Activated gamma-delta T cell treated with anti-CD3 and anti-CD28 coated beads, Interleukin-2, amount 50 U/mL, for 16 hours (primary cell): ENCODE results near the gene KCNJ6.

Experiments
- DNase-seq: peaks from one replicate; pipeline ENCODE4 v3.0.0-alpha.2; 2020; ENCODE audit warnings: low read depth

The KCNJ6 gene

DNA sequence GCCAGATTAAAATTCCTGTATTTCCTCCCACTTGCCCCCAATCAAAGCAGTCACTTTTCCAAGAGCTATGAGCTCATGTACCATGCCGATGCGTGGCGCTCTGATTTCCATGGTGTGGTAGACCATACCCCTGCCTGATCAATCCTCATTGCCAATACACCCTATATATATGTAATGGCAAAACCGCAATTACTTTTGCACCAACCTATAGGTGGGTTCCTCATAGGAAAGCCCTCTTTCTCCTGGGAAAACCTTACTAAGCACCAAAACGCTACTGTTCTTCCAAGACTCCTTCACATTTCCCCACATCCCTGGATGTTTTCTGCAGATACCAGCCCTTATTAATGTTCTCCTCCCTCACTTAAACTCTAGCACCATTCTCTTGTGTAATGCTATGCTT, 11.0 kb downstream of the KCNJ6 start:
- DNase-seq: no peak

DNA sequence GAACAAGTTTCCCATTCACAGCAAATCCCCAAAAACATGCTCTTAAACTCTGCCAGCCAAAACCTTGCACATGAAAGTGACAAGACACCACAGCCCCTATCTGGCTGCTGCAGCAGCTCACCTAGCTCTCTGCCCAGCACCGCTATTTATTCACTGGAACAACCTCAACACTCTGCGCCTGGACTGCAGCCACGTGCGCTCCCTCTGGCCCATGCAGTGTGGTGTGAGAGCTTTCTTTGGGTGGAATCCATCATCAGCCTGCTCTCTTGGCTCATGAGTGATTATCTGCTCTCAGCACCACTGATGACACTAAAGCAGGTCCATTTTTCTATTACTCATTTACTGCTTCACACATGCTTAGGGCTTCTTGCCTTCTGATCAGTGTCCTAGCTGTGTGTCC, 11.4 kb downstream of the KCNJ6 start:
- DNase-seq: no peak

DNA sequence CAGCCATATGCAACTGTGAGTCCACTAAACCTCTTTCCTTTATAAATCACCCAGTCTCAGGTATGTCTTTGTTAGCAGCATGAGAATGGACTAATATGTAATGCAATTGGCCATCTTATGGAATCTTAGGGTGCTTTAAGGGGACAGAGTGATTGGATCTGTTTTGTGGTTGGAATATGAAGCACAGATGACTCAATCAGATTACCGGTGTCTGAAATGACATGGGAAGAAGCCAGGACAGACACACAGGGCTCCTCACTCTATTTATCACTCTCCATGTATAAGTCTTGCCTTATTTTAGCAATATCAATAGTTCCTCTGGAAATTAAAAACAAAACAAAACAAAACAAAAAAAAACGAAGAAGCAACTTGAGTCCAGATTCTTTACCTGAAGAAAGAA, 12.9 kb downstream of the KCNJ6 start:
- no peak for DNase-seq

DNA sequence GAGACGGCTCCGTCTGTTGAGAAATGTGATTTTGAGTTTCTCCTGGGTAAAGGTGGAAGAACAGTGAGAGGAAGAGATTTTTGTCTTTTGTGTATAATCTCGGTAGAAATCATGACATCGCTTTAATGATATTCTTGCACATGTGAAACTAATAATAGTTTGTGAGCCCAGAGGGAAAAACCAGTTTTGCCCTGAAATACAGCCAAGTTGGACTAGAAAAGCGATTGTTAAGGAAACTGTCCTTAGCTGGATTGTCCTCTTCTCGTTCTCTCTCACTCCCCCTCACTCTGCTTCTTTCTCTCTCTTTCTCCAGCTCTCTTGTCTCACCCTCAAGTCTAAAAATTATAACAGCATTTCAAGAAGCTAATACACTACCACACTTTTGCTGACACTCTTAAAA, 17.1 kb downstream of the KCNJ6 start:
- no peak for DNase-seq

DNA sequence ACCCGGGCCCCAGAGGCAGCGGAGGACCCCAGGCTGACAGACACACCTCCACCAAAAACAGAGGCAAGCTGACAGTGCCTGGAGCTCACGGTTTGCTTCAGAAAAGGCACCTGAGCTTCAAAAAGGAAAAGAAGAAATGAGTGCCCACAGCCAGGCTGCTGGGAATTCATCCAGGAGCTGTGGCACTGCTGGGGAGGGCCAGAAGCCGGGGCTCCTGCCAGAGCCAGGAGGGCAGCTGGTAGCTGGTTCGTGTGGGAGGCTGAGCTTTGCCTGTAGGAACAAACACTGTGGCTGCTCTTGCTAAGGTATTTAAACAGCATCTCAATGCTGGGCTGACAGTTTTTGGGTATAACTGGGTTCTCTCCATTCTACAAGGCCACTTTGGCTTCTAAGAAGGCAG, 19.5 kb downstream of the KCNJ6 start:
- DNase-seq: no peak

DNA sequence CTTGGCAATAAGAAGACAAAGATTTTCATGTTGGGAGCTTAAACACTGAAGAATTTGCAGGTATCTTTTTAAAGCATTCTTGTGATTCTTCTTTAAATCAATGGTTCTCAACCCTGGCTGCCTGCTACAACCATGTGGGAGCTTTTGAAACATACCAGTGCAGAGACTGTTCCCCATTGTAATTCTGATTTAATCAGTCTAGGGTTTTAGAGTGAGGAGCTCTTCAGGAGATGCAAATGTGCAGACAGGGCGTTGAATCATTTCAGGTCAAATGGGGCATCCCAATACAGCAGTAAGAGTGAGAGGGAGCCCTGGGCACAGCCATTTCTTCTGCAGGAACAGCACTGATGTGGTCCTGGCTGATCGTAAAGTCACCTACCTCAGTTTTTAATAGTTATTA, 24.3 kb downstream of the KCNJ6 start:
- DNase-seq: no peak

DNA sequence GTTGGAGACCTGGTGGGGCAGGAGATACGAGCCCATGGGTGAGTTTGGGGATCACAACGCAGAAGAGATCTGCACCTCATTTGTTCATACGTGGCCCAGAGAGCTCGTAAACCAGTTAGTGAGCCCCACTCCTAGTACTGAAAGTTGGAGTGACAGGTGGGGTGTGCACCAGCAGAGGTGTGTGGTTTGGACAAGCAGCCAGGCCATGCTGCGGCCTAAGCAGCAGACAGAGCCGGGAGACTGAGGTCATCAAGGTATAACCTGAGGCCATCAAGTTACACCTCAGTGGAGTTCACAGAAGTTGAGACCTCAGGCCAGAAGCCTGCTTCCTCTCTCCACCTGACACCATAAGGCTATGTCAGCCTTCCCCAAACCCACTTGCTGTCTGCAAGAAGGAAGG, 27.6 kb downstream of the KCNJ6 start:
- DNase-seq: no peak

DNA sequence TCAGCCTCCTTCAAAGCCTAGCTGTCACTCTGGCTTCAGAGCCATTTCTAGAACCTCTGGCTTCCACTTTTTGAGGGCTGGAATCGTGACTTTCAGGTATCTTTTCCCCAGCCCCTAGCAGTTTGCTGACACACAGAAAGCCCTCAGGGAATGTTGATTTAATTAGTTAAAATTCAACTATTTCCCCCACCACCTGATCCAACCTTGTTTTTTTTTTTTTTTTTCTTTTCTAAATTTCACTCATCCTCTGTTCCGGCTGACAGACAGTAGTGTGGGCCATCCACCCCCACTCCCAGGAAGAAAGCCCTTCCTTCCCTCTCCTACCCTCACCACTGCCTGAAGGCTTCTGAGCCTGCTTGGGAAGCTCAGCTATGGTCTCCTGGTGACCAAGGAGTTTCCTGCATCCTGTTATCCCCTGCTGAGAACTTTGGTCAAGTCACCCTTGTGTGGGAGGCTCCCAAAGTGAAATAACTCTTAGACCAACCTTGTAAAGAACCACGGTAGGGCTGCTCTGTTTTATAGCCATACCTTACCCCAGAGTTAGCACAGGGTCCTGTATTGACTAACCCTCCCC, 29.4 kb downstream of the KCNJ6 start:
- no peak for DNase-seq

DNA sequence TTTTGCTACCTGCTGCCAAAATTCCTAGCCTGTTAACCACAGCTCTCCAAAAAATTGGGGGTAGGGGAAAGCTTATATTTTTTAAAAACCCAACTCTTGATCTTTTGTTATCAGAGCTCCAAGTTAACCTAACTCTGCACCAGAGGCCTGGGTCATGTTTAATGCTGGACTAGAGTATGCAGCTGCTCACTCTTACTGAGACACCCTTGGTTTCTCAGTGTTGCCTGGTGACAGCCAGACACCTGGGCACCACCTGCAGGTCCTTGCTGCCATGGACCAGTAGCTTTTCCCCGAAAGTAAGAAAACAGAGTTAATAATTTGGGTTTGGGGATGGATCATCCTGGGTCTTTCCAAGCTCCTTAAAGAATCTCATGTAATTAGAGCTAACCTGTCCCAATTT, 30.1 kb downstream of the KCNJ6 start:
- no peak for DNase-seq

DNA sequence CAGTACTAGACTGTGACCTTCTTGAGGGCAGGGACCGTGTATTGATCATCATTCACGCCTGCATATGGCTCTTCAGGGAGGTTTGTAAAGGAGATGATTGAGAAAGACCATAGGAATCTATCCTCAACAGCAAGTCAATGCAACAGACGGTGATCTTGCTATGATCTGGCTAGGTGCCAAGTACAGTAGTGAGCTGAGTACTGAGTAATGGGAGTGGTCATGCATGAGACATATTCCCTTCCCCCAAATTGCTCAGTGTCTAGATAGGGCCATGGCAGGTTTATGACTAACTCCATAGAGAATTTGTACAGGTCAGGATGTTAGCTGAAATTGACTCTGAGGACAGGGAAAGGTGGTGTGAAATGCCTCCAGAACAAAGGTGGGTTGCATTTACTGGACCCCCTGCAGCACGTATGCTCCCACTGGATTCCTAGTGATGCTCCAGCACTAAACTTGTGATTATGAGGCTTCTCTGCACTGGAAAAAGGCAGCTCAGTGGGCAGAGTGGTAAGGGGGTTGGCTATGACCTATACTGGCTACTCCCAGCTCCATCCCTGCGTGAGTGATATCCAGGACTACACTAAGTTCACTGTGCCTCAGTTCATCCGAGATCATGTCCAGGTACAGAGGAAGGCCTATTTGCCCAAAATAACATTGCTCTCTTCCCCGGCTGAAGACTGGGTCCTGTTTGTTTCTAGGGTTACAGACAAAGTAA, 37.2 kb downstream of the KCNJ6 start:
- DNase-seq: no peak

DNA sequence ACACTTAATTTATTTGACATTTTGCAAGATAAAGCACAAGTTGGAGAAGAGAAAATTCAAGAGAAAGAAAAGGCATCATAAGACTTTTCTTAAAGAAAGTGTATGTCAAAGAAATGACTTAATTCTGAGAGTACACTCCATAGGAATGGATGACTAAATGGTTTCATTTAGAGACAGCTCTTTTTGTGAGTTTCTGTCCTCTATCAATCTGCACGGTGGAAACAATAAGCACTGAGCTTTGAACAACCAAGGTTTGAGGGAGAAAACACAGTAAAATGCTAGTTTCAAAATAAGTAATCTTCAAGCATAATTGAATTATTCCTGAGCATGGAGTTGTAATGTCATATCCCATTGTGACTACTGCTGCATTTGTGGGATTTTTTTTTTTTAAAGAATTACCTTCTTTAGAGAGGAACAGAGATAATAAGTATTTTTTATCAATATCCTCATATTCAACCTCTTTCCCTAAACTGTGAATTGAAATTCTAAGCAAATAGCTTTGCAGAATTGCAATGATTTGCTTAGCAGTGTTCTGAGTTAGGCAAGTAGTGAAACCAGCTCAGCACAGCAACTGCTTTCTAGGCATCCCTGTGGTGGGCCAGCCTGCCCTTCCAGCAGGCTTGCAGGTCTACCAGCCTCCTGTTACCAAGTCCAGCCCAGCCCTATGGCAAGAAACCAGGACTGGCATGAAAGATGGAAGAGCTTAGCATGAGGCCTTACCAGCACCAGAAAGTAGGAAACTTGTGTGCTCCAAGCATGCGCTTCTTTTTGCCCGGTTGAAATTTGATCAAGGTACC, 38.2 kb downstream of the KCNJ6 start:
- DNase-seq: no peak

DNA sequence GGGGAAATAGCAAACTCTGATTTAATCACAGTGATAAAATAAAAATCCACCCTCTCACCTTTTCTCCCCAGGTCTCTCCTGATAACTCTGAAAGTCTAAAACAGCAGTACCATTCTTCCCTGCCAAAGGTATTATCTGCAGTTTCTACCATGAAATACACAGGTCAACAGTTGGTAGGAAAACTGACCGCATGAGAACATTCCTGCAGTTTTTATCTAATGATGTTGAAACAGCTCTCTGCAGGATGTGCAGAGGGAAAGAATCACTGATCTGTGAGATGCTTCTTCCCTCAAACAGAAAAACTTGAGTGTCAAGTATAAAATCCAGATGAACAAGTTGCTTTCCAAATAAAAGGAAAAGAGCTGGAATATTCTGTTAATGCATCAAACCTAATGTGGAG, 39.1 kb downstream of the KCNJ6 start:
- DNase-seq: no peak

DNA sequence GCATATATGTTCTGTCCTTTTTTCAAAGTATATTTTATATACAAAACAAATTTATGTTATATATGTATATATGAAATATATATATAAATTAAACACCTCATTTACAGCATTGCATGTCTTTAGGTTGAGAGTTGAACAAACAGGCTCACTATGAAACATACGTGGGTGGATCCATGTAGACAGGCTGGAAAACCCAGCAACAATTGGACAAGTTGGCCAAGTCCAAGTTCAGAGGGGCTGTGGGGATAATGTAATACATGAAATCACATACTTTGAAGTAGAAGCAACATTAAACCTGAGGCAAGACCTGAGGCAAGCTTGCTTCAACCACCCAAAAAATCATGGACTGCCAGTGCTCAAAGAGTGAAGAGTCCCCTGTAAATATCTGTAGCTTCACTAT, 39.7 kb downstream of the KCNJ6 start:
- DNase-seq: no peak

DNA sequence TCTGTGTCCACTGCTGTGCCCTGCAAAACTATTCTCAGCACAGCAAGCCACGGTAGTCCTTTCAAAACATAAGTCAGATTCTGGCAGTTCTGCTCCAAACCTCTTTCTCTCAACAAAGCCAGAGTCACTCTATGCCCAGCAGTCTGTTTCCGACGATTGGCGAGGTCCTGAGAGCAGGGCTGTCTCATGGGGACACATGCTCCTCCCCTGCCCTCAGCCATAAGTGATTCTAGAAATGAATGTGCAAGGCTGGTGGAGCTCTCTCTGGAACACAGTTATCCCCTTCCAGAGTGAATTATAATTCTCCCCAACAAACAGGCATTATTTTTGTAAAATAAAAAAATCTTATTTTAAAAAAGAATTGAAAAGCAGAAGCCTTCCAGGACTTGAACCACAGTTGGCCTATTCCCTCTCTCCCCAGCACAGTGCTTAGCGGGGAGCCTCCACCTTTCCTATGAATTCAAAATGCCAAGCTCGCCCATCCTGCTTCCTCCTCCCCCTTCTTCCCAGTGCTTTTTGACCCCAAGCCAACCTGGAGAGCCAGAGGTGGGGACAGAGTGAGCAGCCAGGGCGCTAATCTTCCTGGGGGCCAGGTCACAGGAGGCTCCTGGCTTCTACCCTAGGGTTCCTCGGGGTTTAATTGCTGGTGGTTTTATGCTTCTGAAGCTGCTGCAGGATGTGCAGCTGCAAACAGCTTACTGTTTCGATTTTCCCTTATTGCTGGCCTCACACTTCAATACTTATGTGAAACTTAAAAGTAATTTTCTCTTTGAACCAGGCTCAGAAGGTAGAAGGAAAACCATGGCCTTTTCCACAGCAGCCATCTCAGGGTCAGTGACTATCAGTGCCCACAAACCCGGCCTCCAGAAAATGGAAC, 41.1 kb downstream of the KCNJ6 start:
- no peak for DNase-seq

DNA sequence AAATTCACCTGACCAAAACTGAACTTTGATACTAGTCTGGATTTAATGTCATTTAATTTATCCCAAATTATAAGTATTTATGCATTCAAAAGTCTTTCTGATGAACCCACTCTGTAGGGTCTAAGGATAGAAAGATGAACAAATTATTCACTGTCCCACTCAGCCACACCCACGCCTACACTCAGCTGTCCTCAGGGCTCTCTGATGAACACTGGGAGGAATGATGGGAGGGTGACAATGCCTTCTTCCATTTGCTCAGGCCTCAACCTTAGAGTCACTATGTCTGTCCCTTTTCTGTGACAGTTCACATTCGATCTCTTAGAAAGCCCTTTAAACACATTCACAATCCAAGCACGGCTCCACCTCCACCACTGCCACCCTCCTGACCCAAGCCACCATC, 41.8 kb downstream of the KCNJ6 start:
- no peak for DNase-seq

DNA sequence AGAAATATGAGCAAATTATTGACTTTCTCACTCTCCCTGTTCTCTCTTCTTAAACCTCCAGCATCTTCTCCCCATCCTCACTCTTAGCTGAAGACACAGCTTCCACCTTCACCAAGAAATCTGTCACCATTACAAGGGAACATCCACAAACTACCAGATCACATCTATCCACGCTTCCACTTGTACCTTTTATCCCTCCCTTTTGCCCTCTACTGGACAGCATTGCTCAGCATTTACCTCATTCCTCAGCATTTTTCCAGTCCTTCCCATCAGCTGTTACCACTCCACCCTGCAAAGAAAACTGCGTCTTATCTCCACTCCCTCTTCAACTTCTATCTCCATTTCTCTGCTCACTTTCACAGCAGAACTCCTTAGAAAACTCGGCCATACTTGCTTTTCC, 42.6 kb downstream of the KCNJ6 start:
- no peak for DNase-seq

DNA sequence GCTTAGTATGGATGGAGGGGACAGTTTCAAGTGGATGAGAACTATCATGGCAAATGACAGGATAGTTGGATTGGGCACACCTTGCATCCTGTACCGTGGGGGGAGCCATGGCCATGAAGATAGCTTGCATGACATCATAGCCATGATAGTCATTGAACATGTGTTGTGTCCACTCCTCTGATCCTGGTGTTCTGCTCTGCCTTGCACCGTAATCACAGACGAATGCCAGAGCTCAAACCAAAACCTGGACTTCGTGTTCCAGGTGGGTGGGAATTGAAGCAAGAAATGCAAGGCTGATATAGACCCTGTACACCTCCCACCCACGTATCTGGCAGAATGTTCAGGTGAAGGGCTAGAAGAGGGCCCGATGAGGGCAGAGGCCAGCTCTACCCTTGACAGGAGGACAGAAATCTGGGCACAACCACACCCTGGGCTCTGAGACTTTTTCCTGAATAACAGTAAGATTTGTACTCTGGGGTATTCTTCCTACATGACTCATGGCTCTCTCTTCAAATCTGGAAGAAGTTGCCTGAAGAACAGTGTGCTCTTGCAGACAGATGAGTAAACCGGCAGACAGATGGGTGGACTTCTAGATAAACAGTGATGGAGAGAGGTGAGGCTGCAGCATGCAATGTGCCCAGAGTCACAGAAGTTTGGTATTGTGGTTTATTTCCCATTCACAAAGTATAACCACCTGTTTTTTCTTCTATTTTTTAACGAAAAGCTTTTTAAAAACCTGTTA, 45.0 kb downstream of the KCNJ6 start:
- DNase-seq: no peak

DNA sequence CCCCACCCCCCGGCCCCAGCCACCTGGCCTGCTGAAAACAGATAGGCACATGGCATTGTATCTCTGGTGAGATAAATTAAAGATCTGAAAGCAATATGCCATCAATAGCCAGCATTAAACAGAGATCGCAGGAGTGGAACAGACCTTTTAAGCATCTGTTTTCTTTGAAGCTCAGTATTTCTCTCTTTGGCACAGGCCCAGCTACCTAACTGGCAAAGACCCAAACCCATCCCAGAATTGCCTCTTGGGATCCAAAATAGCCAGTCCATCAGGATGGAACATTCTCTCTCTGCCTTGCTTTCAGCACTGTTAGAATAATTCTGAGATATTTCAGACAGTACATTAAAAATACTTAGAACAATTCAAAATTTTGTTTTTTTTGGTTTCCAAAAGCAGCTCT, 46.0 kb downstream of the KCNJ6 start:
- no peak for DNase-seq

DNA sequence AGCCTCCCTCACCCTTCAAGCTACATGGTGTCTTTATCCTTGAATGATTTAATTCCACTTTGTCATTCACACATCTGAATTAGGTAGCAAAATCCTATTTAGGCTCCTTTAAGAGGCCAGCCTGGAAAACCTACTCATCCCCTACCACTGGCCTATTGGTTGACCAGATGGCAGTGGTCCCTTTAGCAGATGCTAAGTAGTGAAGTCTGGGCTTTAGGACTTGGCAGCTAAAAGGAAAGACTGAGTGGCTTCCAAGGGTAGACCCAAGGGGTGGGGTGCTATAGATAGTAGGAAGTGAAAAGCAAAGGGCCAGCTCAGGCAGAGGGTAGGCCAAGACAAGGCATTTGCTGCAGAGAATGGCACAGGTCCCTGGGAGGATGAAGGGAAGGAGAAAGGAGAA, 46.6 kb downstream of the KCNJ6 start:
- DNase-seq: no peak

DNA sequence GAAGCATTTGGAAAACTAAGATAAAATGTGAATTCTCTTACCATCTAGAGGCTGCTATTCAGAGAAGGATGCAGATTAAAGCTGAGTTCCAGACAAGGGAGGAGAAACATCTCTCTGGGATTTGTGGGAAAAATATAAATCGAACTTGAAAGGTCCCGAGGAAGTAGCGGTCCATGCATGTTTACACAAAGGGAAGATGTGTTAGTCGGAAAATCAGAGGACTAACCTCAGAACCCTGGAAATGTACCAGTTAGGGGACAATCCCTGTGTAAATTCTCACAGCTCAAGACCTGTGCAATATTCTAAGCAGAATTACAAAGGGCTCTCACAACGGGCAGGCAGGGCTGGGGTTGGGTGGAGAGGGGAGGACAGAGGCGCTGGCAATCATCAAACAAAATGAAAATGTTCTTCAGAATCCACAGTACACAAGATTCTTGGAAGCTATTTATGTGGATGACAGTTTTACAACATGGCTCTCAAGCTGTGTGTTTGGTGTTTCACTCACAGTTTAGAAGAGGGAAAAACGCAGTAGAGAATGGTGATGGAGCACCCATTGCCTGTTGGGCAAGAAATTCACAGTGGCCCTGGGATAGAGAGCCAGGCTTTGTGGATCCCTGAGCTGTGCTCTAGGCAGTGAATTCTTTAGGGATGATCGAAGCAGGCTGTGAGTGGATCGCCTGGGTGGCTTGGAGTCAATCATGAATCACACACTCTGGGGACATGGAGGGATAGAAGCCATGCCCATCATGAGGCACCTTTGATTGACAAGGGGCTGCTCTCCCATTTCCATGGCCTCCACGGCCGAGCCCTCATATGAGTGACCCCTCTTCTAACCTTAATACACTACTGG, 47.6 kb downstream of the KCNJ6 start:
- DNase-seq: no peak

DNA sequence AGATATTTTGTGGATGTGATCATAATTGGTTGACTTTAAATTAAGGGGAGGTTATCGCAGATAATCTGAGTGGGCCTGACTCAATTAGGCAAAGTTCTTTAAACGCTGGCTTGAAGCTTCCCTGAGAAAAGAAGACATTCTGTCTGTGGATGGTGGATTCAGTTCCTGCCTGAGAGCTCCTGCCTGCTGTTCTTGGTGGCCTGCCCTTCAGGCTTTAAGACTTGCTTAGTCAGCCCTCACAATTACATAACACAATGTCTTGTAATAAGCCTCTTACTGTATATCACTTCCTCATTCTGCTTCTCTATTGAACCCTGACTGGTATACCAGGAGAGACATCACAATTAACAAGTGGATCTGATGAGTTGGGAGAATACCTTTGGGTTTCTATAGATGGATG, 50.2 kb downstream of the KCNJ6 start:
- DNase-seq: no peak
